ENCODE measurements around the gene ASIP. TPM values are rescaled to one million over a fixed set of nuclear protein-coding genes. Genes with fewer than 3 reads are reported as not detected.

Gene ASIP
- total and polyA plus RNA-seq, 2 of the 13 experiments (the other 11 are each of a cell fraction or from before 2014, with no cell fraction given) = not detected

DNA sequence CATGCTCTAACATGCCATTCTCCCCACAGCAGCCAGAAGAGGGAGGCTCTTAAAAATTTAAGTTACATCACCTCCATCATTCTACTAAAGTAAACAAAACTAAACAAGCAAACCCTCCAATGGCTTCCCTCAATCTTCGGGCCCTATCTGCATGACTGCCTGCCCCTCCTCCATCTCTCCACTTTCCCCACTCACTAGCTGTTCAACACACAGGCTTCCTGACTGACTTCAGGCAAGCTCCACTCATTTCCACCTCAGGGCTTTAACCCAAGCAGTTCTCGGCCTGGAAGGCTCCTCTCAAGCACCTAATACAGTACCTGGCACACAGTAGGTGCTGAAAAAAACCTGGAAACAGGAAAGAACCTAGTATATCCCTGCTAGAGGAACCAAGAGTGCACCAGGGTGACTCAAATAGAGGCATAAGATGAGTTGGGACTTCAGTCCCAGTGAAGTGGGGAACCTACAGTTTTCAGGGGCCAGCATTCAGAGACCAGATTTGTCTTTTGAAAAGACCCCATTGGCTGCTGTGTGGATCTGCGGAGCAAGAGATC is 59.1 kb downstream of the ASIP start:
- FAIRE-seq (peak; percentile 12), DNase-seq (ENCODE audit: low spot score) (peak; percentile 87), ATAC-seq (peak; percentile 3; the same call in 2 of the 3 replicates)
- Histone ChIP-seq H4K20me1 (ENCODE audit: insufficient read depth, low read length) (peaks cover 43% of the 10 kb centered on the region), H3K27me3 (ENCODE audit: control insufficient read depth in 1 of 2, insufficient read depth in 2 of 2, low read length in 2 of 2) (no peaks in the 10 kb centered on the region; a peak in 1 of 5 replicates), H3K9ac (ENCODE audit: insufficient read depth, low read depth, low read length) (peak overlapping the region; percentile 94), H3K79me2 (ENCODE audit: insufficient read depth, low read length) (peaks cover 61% of the 10 kb centered on the region), H2AFZ (ENCODE audit: low read length) (no peak overlapping the region), H3K9me3 (ENCODE audit: low read length) (no peaks in the 10 kb centered on the region), H3K4me2 (ENCODE audit: low read depth, low read length) (peak overlapping the region; percentile 85), H3K36me3 (replicated peaks in 1 of 2; ENCODE audit: control insufficient read depth in 1 of 2, insufficient read depth in 2 of 2, low read length in 2 of 2) (peaks cover 6 to 19% of the 10 kb centered on the region in 2 experiments), H3K4me3 (replicated peaks in 1 of 3; ENCODE audit: insufficient read depth in 1 of 3, low read depth in 2 of 3, low read length in 3 of 3) (peak overlapping the region in 1 of 3 experiments; percentile 92; a peak in 2 of 6 replicates), H3K27ac (ENCODE audit: extremely low read length, insufficient read depth, low read length) (peak overlapping the region; percentile 83), H3K4me1 (ENCODE audit: insufficient read depth, low read length) (peaks cover 70% of the 10 kb centered on the region)
- in situ Hi-C loops (cut with HindIII; ENCODE audit: extremely low pct_ligation_motif_present, low pct_unique_long_range_greater_than_20kb) = loop anchor here (10.0 kb wide), 1 partner anchor 404 kb away; the partner anchor contains the start of gene TP53INP2
- POLR2A ChIA-PET = interaction anchor here (0.8 to 6.5 kb wide), 9 partner anchors 9 to 223 kb away, joined by 3 to 144 read pairs (median 6); partner anchors contain the start of genes DYNLRB1 and ITCH
- WGBS (ENCODE audit: low lambda C conversion rate) = 56% methylated on average over 3 of the region's 3 CpGs
- intact Hi-C loops (cut with micrococcal nuclease; ENCODE audit: unreplicated experiment) = no loop called here
- CTCF ChIA-PET (ENCODE audit: low intra/inter-chr PET ratio, low total read pairs) = interaction anchor here (0.6 to 3.2 kb wide), 2 partner anchors 11 to 44 kb away, joined by 3 to 19 read pairs; no protein-coding TSS in a partner anchor
- no TSS peak for BruUV-seq (replicated peaks)
- no peak for TF ChIP-seq KLF15 (CRISPR knock-in tag; IDR thresholded peaks at IDR 0.05; ENCODE audit: borderline replicate concordance)
- TF ChIP-seq ATAD3A (CRISPR knock-in tag; IDR thresholded peaks at IDR 0.05) = no peak; the same call in 1 of the 2 replicates
- peak; percentile 77; the same call in 1 of the 2 replicates for TF ChIP-seq ZSCAN29 (CRISPR knock-in tag; conservative IDR thresholded peaks at IDR 0.05)
- TF ChIP-seq HNRNPK (IDR thresholded peaks at IDR 0.05; ENCODE audit: low read depth, low read length, poor library complexity, severe bottlenecking) = no peak
- TF ChIP-seq XRCC5 (optimal IDR thresholded peaks at IDR 0.05; ENCODE audit: low read length) = peak; percentile 56
- TF ChIP-seq SPEN (CRISPR knock-in tag; IDR thresholded peaks at IDR 0.05; ENCODE audit: low read depth) = no peak
- TF ChIP-seq FOXK2 (IDR thresholded peaks at IDR 0.05) = no peak
- TF ChIP-seq EED (CRISPR knock-in tag; IDR thresholded peaks at IDR 0.05) = no peak
- no peak for TF ChIP-seq ZFP62 (CRISPR knock-in tag; IDR thresholded peaks at IDR 0.05)
- TF ChIP-seq ZNF446 (CRISPR knock-in tag; IDR thresholded peaks at IDR 0.05) = no peak
- TF ChIP-seq ZNF589 (CRISPR knock-in tag; conservative IDR thresholded peaks at IDR 0.05) = 0 out of 2 replicates have a peak, but pooled peaks have one; percentile 12
- no peak for TF ChIP-seq ZNF383 (CRISPR knock-in tag; IDR thresholded peaks at IDR 0.05; ENCODE audit: borderline replicate concordance)
- TF ChIP-seq ZNF792 (CRISPR knock-in tag; IDR thresholded peaks at IDR 0.05) = no peak
- TF ChIP-seq ZNF558 (CRISPR knock-in tag; IDR thresholded peaks at IDR 0.05; ENCODE audit: borderline replicate concordance) = no peak
- TF ChIP-seq RFX5 (IDR thresholded peaks at IDR 0.05; ENCODE audit: low read depth, low read length) = no peak
- TF ChIP-seq ZNF329 (CRISPR knock-in tag; IDR thresholded peaks at IDR 0.05; ENCODE audit: low read depth) = no peak
- TF ChIP-seq PLRG1 (conservative IDR thresholded peaks at IDR 0.05) = no peak
- no peak for TF ChIP-seq FOXC1 (CRISPR knock-in tag; IDR thresholded peaks at IDR 0.05; ENCODE audit: borderline replicate concordance)
- no peak for TF ChIP-seq ZMYM4 (CRISPR knock-in tag; IDR thresholded peaks at IDR 0.05)
- no peak for TF ChIP-seq HNRNPL (IDR thresholded peaks at IDR 0.05; ENCODE audit: low read depth, low read length)
- TF ChIP-seq KAT2B (IDR thresholded peaks at IDR 0.05; ENCODE audit: borderline replicate concordance, low read depth, low read length) = no peak
- TF ChIP-seq FOSL2 (CRISPR knock-in tag; IDR thresholded peaks at IDR 0.05) = peak; percentile 18; the same call in 1 of the 2 replicates
- TF ChIP-seq SMARCE1 (IDR thresholded peaks at IDR 0.05; ENCODE audit: borderline replicate concordance) = no peak
- no peak for TF ChIP-seq ZNF615 (CRISPR knock-in tag; IDR thresholded peaks at IDR 0.05; ENCODE audit: borderline replicate concordance)
- no peak for TF ChIP-seq PAX8 (CRISPR knock-in tag; IDR thresholded peaks at IDR 0.05; ENCODE audit: borderline replicate concordance)
- no peak for TF ChIP-seq ZNF660 (CRISPR knock-in tag; IDR thresholded peaks at IDR 0.05; ENCODE audit: borderline replicate concordance, low read depth)
- TF ChIP-seq, protein P1, sequence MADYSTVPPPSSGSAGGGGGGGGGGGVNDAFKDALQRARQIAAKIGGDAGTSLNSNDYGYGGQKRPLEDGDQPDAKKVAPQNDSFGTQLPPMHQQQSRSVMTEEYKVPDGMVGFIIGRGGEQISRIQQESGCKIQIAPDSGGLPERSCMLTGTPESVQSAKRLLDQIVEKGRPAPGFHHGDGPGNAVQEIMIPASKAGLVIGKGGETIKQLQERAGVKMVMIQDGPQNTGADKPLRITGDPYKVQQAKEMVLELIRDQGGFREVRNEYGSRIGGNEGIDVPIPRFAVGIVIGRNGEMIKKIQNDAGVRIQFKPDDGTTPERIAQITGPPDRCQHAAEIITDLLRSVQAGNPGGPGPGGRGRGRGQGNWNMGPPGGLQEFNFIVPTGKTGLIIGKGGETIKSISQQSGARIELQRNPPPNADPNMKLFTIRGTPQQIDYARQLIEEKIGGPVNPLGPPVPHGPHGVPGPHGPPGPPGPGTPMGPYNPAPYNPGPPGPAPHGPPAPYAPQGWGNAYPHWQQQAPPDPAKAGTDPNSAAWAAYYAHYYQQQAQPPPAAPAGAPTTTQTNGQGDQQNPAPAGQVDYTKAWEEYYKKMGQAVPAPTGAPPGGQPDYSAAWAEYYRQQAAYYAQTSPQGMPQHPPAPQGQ (CRISPR knock-in tag; IDR thresholded peaks at IDR 0.05; ENCODE audit: borderline replicate concordance) = no peak

Data from HepG2 (cell line).